H9 (cell line): ENCODE data around the gene ARFGEF3. TPM values are rescaled to one million over a fixed set of nuclear protein-coding genes. Genes with fewer than 3 reads are reported as not detected.

Source experiments
- DNase-seq: peaks from one replicate; pipeline ENCODE4 v3.0.0-alpha.2; 2017
- H2AFZ ChIP-seq: one replicate; pipeline ENCODE4 v1.6.1; 2013; ENCODE audit warnings: mild to moderate bottlenecking, low read length, control low read depth, moderate library complexity
- H2AK5ac ChIP-seq: 2 replicates; pipeline ENCODE4 v1.6.1; 2013; ENCODE audit warnings: low read length, control low read depth, mixed read lengths; ENCODE audit not compliant: insufficient read length
- H2BK120ac ChIP-seq: one replicate; pipeline ENCODE4 v1.6.1; 2013; ENCODE audit warnings: low read depth, mild to moderate bottlenecking, low read length, control low read depth, inconsistent platforms; ENCODE audit not compliant: poor library complexity, severe bottlenecking
- H2BK12ac ChIP-seq: 2 replicates; pipeline ENCODE4 v1.6.1; 2013; ENCODE audit warnings: low read length, control low read depth, mixed read lengths, low read depth; ENCODE audit not compliant: insufficient read length
- H2BK15ac ChIP-seq: 2 replicates; pipeline ENCODE4 v1.6.1; 2013; ENCODE audit warnings: low read depth, low read length, control low read depth
- H2BK20ac ChIP-seq: one replicate; pipeline ENCODE4 v1.6.1; 2013; ENCODE audit warnings: low read depth, mild to moderate bottlenecking, low read length, control low read depth, inconsistent platforms; ENCODE audit not compliant: poor library complexity, severe bottlenecking
- H2BK5ac ChIP-seq: 2 replicates; pipeline ENCODE4 v1.6.1; 2013; ENCODE audit warnings: low read length, control low read depth, mixed read lengths; ENCODE audit not compliant: insufficient read length
- H3K14ac ChIP-seq: 2 replicates; pipeline ENCODE4 v1.6.1; 2013; ENCODE audit warnings: low read length, control low read depth; ENCODE audit not compliant: insufficient read depth
- H3K18ac ChIP-seq: 2 replicates; pipeline ENCODE4 v1.6.1; 2013; ENCODE audit warnings: low read depth, mild to moderate bottlenecking, mixed read lengths, low read length, control low read depth; ENCODE audit not compliant: insufficient read length
- H3K23ac ChIP-seq: 2 replicates; pipeline ENCODE4 v1.6.1; 2013; ENCODE audit warnings: low read length, control low read depth, mixed read lengths, low read depth; ENCODE audit not compliant: insufficient read length
- H3K23me2 ChIP-seq: 2 replicates; pipeline ENCODE4 v1.6.1; 2013; ENCODE audit warnings: low read depth, mild to moderate bottlenecking, mixed read lengths, low read length, control low read depth; ENCODE audit not compliant: insufficient read length, poor library complexity, severe bottlenecking
- H3K27ac ChIP-seq: 2 replicates; pipeline ENCODE4 v1.5.1; 2013; ENCODE audit warnings: low read length, control low read depth, mixed read lengths, low read depth; ENCODE audit not compliant: insufficient read length
- H3K27me3 ChIP-seq: 2 replicates; pipeline ENCODE4 v1.6.1; 2013; ENCODE audit warnings: low read length, control low read depth, inconsistent platforms; ENCODE audit not compliant: insufficient read depth
- H3K4ac ChIP-seq: 2 replicates; pipeline ENCODE4 v1.6.1; 2013; ENCODE audit warnings: low read depth, mild to moderate bottlenecking, control low read depth, inconsistent platforms, low read length, moderate library complexity
- H3K4me1 ChIP-seq: 2 replicates; pipeline ENCODE4 v1.6.1; 2013; ENCODE audit warnings: low read length, control low read depth, inconsistent platforms; ENCODE audit not compliant: insufficient read depth
- H3K4me2 ChIP-seq: 2 replicates; pipeline ENCODE4 v1.6.1; 2013; ENCODE audit warnings: low read length, control low read depth, mixed read lengths; ENCODE audit not compliant: insufficient read length, insufficient read depth
- H3K56ac ChIP-seq: 2 replicates; pipeline ENCODE4 v1.6.1; 2013; ENCODE audit warnings: low read depth, mild to moderate bottlenecking, mixed read lengths, low read length, control low read depth; ENCODE audit not compliant: insufficient read length
- H3K79me1 ChIP-seq: 2 replicates; pipeline ENCODE4 v1.6.1; 2013; ENCODE audit warnings: low read depth, mild to moderate bottlenecking, moderate library complexity, low read length, control low read depth, inconsistent platforms; ENCODE audit not compliant: insufficient read depth, poor library complexity, severe bottlenecking
- H3K79me2 ChIP-seq: 2 replicates; pipeline ENCODE4 v1.6.1; 2013; ENCODE audit warnings: low read length, control low read depth, inconsistent platforms; ENCODE audit not compliant: insufficient read depth
- H3K9ac ChIP-seq: 2 replicates; pipeline ENCODE4 v1.6.1; 2013; ENCODE audit warnings: low read length, control low read depth, mixed read lengths; ENCODE audit not compliant: insufficient read length; ENCODE audit errors: extremely low read depth
- H3K9me3 ChIP-seq: one replicate; pipeline ENCODE4 v1.6.1; 2013; ENCODE audit warnings: low read depth, low read length, inconsistent platforms; ENCODE audit not compliant: control insufficient read depth
- H3T11ph ChIP-seq: one replicate; pipeline ENCODE4 v1.6.1; 2013; ENCODE audit warnings: mild to moderate bottlenecking, low read length, control low read depth, inconsistent platforms
- H4K20me1 ChIP-seq: one replicate; pipeline ENCODE4 v1.6.1; 2013; ENCODE audit not compliant: control insufficient read depth, insufficient read length, insufficient read depth
- H4K5ac ChIP-seq: 2 replicates; pipeline ENCODE4 v1.6.1; 2013; ENCODE audit warnings: low read depth, mild to moderate bottlenecking, mixed read lengths, low read length, control low read depth; ENCODE audit not compliant: insufficient read length
- H4K8ac ChIP-seq: replicated peaks from 2 replicates; pipeline ENCODE4 v1.6.1; 2013; ENCODE audit warnings: low read length, control low read depth, mixed read lengths, low read depth; ENCODE audit not compliant: insufficient read length
- H4K91ac ChIP-seq: 2 replicates; pipeline ENCODE4 v1.6.1; 2013; ENCODE audit warnings: low read depth, mild to moderate bottlenecking, moderate library complexity, mixed read lengths, low read length, control low read depth; ENCODE audit not compliant: insufficient read length
- H3K27ac Mint-ChIP-seq, 3 experiments: 2 replicates in 2 of 3; 3 replicates in 1 of 3; pipeline ENCODE4 v1.8.0; 2020 to 2021; ENCODE audit warnings: mixed read lengths in 3 of 3, mild to moderate bottlenecking in 1 of 3, moderate library complexity in 1 of 3
- H3K27me3 Mint-ChIP-seq: 2 replicates; pipeline ENCODE4 v1.8.0; 2021; ENCODE audit warnings: low read depth, mild to moderate bottlenecking, moderate library complexity, mixed read lengths
- H3K36me3 Mint-ChIP-seq, 3 experiments: 2 replicates in 2 of 3; 3 replicates in 1 of 3; pipeline ENCODE4 v1.8.0; 2020 to 2021; ENCODE audit warnings: low read depth in 3 of 3, mixed read lengths in 3 of 3; ENCODE audit not compliant: insufficient read depth in 1 of 3
- H3K4me1 Mint-ChIP-seq, 2 experiments: 2 replicates each; pipeline ENCODE4 v1.8.0; 2020; ENCODE audit warnings: mixed read lengths in 2 of 2
- H3K4me3 Mint-ChIP-seq, 2 experiments: 2 replicates in 1 of 2; 3 replicates in 1 of 2; pipeline ENCODE4 v1.8.0; 2020 to 2021; ENCODE audit warnings: mild to moderate bottlenecking in 2 of 2, mixed read lengths in 2 of 2, moderate library complexity in 1 of 2
- H3K9me3 Mint-ChIP-seq, 2 experiments: 2 replicates in 1 of 2; 3 replicates in 1 of 2; pipeline ENCODE4 v1.8.0; 2020; ENCODE audit warnings: mild to moderate bottlenecking in 2 of 2, mixed read lengths in 2 of 2, moderate library complexity in 1 of 2
- WGBS: extraction: QIAGEN DNeasy Blood & Tissue Kit; methylation state at CpG from one replicate; pipeline ENCODE4 v1.1.7; 2013; ENCODE audit warnings: missing lambda C conversion rate, low lambda C conversion rate, mixed read lengths; ENCODE audit not compliant: insufficient read length; ENCODE audit errors: extremely low coverage; 5-methylcytosine and 5-hydroxymethylcytosine counted together
- total RNA-seq: library from RNA; stranded (reverse); gene quantifications from 2 replicates; pipeline ENCODE4 v1.2.1, GENCODE V29; 2021
- TF ChIP-seq, protein P1 (sequence below): fragments of 200-600 bp; sonication (generic); conservative IDR thresholded peaks from 3 replicates; pipeline ENCODE4 v1.8.0; 2021; ENCODE audit warnings: antibody characterized with exemption, mild to moderate bottlenecking

Gene ARFGEF3
- total RNA-seq, 1 experiment from 2014 or later, result 13.7 TPM

GRCh38 chr6:138182939-138183789 lies 21.4 kb downstream of the ARFGEF3 start:
- H3K27me3 Mint-ChIP-seq, result no peaks in the 10 kb centered on the region; the same call in 1 of the 2 replicates
- Histone ChIP-seq H3K18ac (no peak overlapping the region), H3K23ac (no peak overlapping the region), H3K79me1 (no peaks in the 10 kb centered on the region), H3K27me3 (no peaks in the 10 kb centered on the region), H2BK120ac (no peak overlapping the region), H4K20me1 (no peaks in the 10 kb centered on the region), H3K56ac (no peak overlapping the region), H2BK5ac (no peak overlapping the region), H3K27ac (peak overlapping the region; percentile 59), H2AFZ (no peak overlapping the region), H3K9me3 (no peaks in the 10 kb centered on the region), H3T11ph (no peak overlapping the region), H4K5ac (no peak overlapping the region), H2BK12ac (no peak overlapping the region), H4K8ac (no peak overlapping the region), H2BK15ac (no peak overlapping the region; the same call in 1 of the 2 replicates), H3K79me2 (no peaks in the 10 kb centered on the region), H2BK20ac (no peak overlapping the region), H3K4me2 (peak overlapping the region; percentile 30), H3K4me1 (peaks cover 7% of the 10 kb centered on the region), H3K14ac (no peak overlapping the region; the same call in 1 of the 2 replicates), H3K23me2 (no peaks in the 10 kb centered on the region), H4K91ac (no peak overlapping the region), H3K9ac (no peak overlapping the region), H3K4ac (no peak overlapping the region), H2AK5ac (no peak overlapping the region)
- TF ChIP-seq, protein P1, sequence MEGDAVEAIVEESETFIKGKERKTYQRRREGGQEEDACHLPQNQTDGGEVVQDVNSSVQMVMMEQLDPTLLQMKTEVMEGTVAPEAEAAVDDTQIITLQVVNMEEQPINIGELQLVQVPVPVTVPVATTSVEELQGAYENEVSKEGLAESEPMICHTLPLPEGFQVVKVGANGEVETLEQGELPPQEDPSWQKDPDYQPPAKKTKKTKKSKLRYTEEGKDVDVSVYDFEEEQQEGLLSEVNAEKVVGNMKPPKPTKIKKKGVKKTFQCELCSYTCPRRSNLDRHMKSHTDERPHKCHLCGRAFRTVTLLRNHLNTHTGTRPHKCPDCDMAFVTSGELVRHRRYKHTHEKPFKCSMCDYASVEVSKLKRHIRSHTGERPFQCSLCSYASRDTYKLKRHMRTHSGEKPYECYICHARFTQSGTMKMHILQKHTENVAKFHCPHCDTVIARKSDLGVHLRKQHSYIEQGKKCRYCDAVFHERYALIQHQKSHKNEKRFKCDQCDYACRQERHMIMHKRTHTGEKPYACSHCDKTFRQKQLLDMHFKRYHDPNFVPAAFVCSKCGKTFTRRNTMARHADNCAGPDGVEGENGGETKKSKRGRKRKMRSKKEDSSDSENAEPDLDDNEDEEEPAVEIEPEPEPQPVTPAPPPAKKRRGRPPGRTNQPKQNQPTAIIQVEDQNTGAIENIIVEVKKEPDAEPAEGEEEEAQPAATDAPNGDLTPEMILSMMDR, result no peak
- peak; percentile 38 for DNase-seq
- peaks cover 3 to 19% (median 8%) of the 10 kb centered on the region in 3 experiments for H3K36me3 Mint-ChIP-seq
- H3K27ac Mint-ChIP-seq, result peak overlapping the region; percentile 37 to 93 (median 92)
- peaks cover 40% of the 10 kb centered on the region in 2 experiments for H3K4me1 Mint-ChIP-seq
- peak overlapping the region in 1 of 2 experiments; percentile 43; a peak in 4 of 5 replicates for H3K4me3 Mint-ChIP-seq
- peaks cover 4% of the 10 kb centered on the region in 2 experiments for H3K9me3 Mint-ChIP-seq
- WGBS, result no CpG with 5 or more reads among the region's 8 CpGs
